ENCODE results near the gene PPP2R5D. TPM values are rescaled to one million over a fixed set of nuclear protein-coding genes. Genes with fewer than 3 reads are reported as not detected.

The PPP2R5D gene
- total and polyA plus RNA-seq, 2 donors from 2014 or later, result 21.8 to 22.6 TPM

DNA sequence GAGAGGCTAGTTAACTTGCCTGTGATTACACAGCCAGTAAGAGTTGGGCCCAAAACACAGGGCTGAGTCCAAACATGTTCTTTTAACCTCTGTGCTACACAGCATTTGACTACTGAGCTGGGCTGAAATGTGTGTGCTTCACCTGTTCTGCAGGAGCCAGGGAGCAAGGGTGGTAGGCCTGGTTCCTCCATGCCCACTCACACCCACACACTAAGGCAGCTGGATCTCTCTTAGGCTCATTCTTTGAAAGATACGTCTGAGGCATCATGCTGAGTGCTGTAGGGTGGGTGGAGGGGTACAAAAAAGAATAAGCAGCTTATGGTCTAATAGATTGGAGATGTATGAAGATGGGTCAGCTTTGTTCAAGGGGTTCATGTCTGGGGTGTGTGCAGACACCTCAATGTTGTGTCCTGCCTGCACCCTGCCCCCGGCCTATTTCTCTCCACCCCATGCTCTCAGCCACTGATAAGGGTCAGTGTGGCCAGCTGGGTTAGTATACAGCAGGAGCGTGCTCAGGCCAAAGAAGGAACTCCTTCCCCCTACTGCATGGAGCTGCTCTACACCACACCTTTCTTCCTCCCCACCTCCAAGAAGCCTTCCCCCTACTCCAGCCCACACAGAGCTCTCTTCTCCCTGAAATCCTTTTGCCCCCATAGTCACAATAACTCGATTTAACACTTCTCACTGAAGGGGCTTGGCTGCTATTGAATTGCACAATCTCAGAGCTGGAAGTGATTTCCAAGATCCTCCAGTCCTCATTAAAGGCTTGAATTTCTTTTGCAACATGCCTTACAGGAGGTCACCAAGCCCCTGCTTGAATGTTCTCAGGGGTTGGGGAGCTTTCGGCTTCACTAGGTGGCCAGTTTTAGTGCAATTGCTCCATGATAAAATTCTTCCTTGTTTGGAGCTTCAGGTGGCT lies 3.4 kb downstream of the PPP2R5D start:
- no peak for DNase-seq
- Histone ChIP-seq H3K9ac (ENCODE audit: low read length in 3 of 3) (no peak overlapping the region), H3K4me1 (ENCODE audit: control insufficient read depth in 2 of 3, insufficient read depth in 2 of 3, low read depth in 1 of 3, low read length in 3 of 3) (peaks cover 2 to 15% (median 3%) of the 10 kb centered on the region in 3 donors), H3K27me3 (ENCODE audit: control insufficient read depth, insufficient read depth, low read length) (no peaks in the 10 kb centered on the region), H3K4me3 (ENCODE audit: low read length in 3 of 3) (no peak overlapping the region), H3K27ac (ENCODE audit: low read depth in 2 of 2, low read length in 2 of 2) (no peak overlapping the region), H3K9me3 (ENCODE audit: control insufficient read depth in 2 of 3, insufficient read depth in 1 of 3, low read length in 3 of 3) (no peaks in the 10 kb centered on the region), H3K36me3 (ENCODE audit: control insufficient read depth in 2 of 3, insufficient read depth in 3 of 3, low read length in 3 of 3) (peaks cover 0 to 12% (median 4%) of the 10 kb centered on the region in 3 donors)
- no peak for FAIRE-seq
- intact Hi-C loops (cut with DNase I), result no loop called here
- TF ChIP-seq, protein P1, sequence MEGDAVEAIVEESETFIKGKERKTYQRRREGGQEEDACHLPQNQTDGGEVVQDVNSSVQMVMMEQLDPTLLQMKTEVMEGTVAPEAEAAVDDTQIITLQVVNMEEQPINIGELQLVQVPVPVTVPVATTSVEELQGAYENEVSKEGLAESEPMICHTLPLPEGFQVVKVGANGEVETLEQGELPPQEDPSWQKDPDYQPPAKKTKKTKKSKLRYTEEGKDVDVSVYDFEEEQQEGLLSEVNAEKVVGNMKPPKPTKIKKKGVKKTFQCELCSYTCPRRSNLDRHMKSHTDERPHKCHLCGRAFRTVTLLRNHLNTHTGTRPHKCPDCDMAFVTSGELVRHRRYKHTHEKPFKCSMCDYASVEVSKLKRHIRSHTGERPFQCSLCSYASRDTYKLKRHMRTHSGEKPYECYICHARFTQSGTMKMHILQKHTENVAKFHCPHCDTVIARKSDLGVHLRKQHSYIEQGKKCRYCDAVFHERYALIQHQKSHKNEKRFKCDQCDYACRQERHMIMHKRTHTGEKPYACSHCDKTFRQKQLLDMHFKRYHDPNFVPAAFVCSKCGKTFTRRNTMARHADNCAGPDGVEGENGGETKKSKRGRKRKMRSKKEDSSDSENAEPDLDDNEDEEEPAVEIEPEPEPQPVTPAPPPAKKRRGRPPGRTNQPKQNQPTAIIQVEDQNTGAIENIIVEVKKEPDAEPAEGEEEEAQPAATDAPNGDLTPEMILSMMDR (IDR thresholded peaks at IDR 0.05; ENCODE audit: borderline replicate concordance, extremely low read depth, insufficient read depth), result no peak

DNA sequence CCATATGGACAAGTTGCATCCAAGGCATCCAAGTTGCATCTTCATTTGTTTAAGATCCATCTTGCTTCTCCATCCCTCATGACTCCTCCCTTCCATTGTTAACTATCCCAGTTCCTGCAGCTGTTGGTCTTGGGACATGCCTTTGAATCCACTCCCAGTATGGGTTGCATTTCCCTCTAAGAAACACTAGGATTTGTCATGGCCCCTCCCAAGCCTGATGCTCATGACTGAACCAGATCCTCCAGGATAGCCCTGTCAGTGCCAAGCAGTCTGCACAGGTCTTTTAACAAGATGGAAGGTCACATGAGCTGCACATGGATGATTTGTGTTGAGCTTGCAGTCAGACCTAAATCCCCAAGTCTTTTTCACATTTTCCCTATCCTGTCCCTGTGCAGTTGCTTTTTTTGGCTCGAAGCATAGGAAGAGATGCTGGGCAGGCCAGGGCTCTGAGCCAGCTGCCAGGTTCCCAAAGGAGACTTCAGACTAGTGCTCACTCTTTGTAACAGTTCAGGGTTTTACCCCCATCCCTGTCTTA lies 4.2 kb downstream of the PPP2R5D start:
- no peaks in the 10 kb centered on the region for H3K9me3 ChIP-seq (ENCODE audit: control insufficient read depth in 2 of 3, insufficient read depth in 1 of 3, low read length in 3 of 3)
- no peaks in the 10 kb centered on the region for H3K27me3 ChIP-seq (ENCODE audit: control insufficient read depth, insufficient read depth, low read length)
- TF ChIP-seq, protein P1 (IDR thresholded peaks at IDR 0.05; ENCODE audit: borderline replicate concordance, extremely low read depth, insufficient read depth), result no peak
- H3K36me3 ChIP-seq (ENCODE audit: control insufficient read depth in 2 of 3, insufficient read depth in 3 of 3, low read length in 3 of 3), result peaks cover 0 to 12% (median 4%) of the 10 kb centered on the region in 3 donors
- H3K9ac ChIP-seq (ENCODE audit: low read length in 3 of 3), result no peak overlapping the region
- intact Hi-C loops (cut with DNase I), result no loop called here
- no peak overlapping the region for H3K27ac ChIP-seq (ENCODE audit: low read depth in 2 of 2, low read length in 2 of 2)
- H3K4me1 ChIP-seq (ENCODE audit: control insufficient read depth in 2 of 3, insufficient read depth in 2 of 3, low read depth in 1 of 3, low read length in 3 of 3), result peaks cover 2 to 14% (median 3%) of the 10 kb centered on the region in 3 donors
- no peak overlapping the region for H3K4me3 ChIP-seq (ENCODE audit: low read length in 3 of 3)
- DNase-seq (no peak), FAIRE-seq (no peak)

DNA sequence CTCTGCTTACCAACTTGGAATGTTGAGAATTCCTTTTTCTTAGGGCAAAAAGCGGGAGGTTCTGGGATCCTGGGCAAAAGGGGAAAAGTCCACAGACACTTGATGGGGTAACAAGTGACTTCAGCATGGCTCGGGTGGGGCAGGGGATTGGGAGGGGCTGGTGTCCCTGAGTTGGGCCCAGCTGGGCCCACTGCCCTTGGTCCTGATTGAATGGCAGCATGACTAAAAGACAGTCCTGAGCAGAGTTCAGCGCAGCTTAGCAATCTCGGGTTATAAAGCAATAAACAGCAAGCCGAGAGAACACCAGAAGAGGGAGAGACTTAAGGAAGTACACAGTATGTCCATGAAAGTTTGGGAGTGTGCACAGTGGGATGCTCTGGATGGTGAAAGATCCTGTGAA lies 5.6 kb downstream of the PPP2R5D start:
- Histone ChIP-seq H3K27ac (ENCODE audit: low read depth in 2 of 2, low read length in 2 of 2) (no peak overlapping the region), H3K9ac (ENCODE audit: low read length in 3 of 3) (no peak overlapping the region), H3K27me3 (ENCODE audit: control insufficient read depth, insufficient read depth, low read length) (no peaks in the 10 kb centered on the region), H3K9me3 (ENCODE audit: control insufficient read depth in 2 of 3, insufficient read depth in 1 of 3, low read length in 3 of 3) (no peaks in the 10 kb centered on the region), H3K4me3 (ENCODE audit: low read length in 3 of 3) (no peak overlapping the region), H3K4me1 (ENCODE audit: control insufficient read depth in 2 of 3, insufficient read depth in 2 of 3, low read depth in 1 of 3, low read length in 3 of 3) (peaks cover 2 to 11% (median 3%) of the 10 kb centered on the region in 3 donors), H3K36me3 (ENCODE audit: control insufficient read depth in 2 of 3, insufficient read depth in 3 of 3, low read length in 3 of 3) (peaks cover 0 to 12% (median 6%) of the 10 kb centered on the region in 3 donors)
- DNase-seq (no peak), FAIRE-seq (no peak)
- TF ChIP-seq, protein P1 (IDR thresholded peaks at IDR 0.05; ENCODE audit: borderline replicate concordance, extremely low read depth, insufficient read depth), result no peak
- intact Hi-C loops (cut with DNase I), result no loop called here
